A549 (cell line): ENCODE results near the gene PHRF1.

Experiments used
- CTCF ChIP-seq: fragments of >200 bp; sonication (Bioruptor Twin); formaldehyde crosslinking; IDR thresholded peaks from 3 replicates; pipeline ENCODE4 v1.5.1; 2016
- HDAC2 ChIP-seq: fragments of 200-600 bp; sonication (generic); IDR thresholded peaks from 2 replicates; pipeline ENCODE4 v1.6.1; 2016
- HOXA7 ChIP-seq: fragments of 250-450 bp; sonication (Bioruptor Pico); IDR thresholded peaks from 2 replicates; pipeline ENCODE4 v1.5.0; 2020; ENCODE audit warnings: mild to moderate bottlenecking, moderate library complexity
- JUN ChIP-seq, 2 experiments: fragments of >200 bp; sonication (Bioruptor Twin); formaldehyde crosslinking; IDR thresholded peaks; 2 replicates in 1 of 2; 3 replicates in 1 of 2; pipeline ENCODE4 v1.6.1; 2016 to 2017
- PBX3 ChIP-seq: IDR thresholded peaks from 2 replicates; pipeline ENCODE4 v1.6.1; 2012
- PHF8 ChIP-seq: fragments of 200-600 bp; sonication (generic); IDR thresholded peaks from 2 replicates; pipeline ENCODE4 v1.6.1; 2016; ENCODE audit warnings: low read depth, mild to moderate bottlenecking, antibody characterized with exemption, moderate library complexity, borderline replicate concordance
- RAD21 ChIP-seq, 2 experiments: fragments of >200 bp in 1 of 2; sonication (Bioruptor Twin) in 1 of 2; formaldehyde crosslinking in 1 of 2; IDR thresholded peaks in 1 of 2; conservative IDR thresholded peaks in 1 of 2; 2 replicates in 1 of 2; 3 replicates in 1 of 2; pipeline ENCODE4 v1.6.1; 2012 to 2018; ENCODE audit warnings: inconsistent platforms in 1 of 2
- RARB ChIP-seq: fragments of 250-450 bp; sonication (Bioruptor Pico); IDR thresholded peaks from 2 replicates; pipeline ENCODE4 v1.8.0; 2021; ENCODE audit warnings: mild to moderate bottlenecking, moderate library complexity
- REST ChIP-seq: fragments of 200-600 bp; sonication (generic); IDR thresholded peaks from 2 replicates; pipeline ENCODE4 v1.6.1; 2016; ENCODE audit warnings: antibody characterized with exemption, mild to moderate bottlenecking, moderate library complexity
- RNF2 ChIP-seq: fragments of 200-600 bp; sonication (generic); IDR thresholded peaks from 2 replicates; pipeline ENCODE4 v1.6.1; 2016; ENCODE audit warnings: low read depth, mild to moderate bottlenecking, antibody characterized with exemption, moderate library complexity, borderline replicate concordance
- USF2 ChIP-seq: fragments of 450-650 bp; IDR thresholded peaks from 2 replicates; pipeline ENCODE4 v1.6.1; 2014; ENCODE audit warnings: antibody characterized with exemption

GRCh38 chr11:562046-562645, 14.1 kb upstream of the PHRF1 start:
- TF ChIP-seq PBX3 (no peak), USF2 (no peak), RAD21 (conservative IDR thresholded peaks at IDR 0.05 in 1 of 2, IDR thresholded peaks at IDR 0.05 in 1 of 2) (no peak), HOXA7 (no peak), RNF2 (no peak), JUN (IDR thresholded peaks at IDR 0.05) (no peak), CTCF (no peak), RARB (CRISPR knock-in tag) (no peak), REST (no peak), HDAC2 (no peak), PHF8 (no peak)
